HTR-8/SVneo (cell line): Measurements from ENCODE around the gene STXBP1.

ENCODE experiments used
- DNase-seq: peaks from one replicate; pipeline ENCODE4 v3.0.0; 2011; ENCODE audit warnings: low spot score, mixed read lengths; ENCODE audit not compliant: insufficient read length
- FAIRE-seq: peaks from 2 replicates; lab custom pipeline; 2011; peaks lifted over from hg19 to GRCh38; lab: Jason Lieb, UNC

The STXBP1 gene

GRCh38 chr9:127682351-127683136, 70.5 kb downstream of the STXBP1 start:
- FAIRE-seq (no peak), DNase-seq (no peak)

DNA sequence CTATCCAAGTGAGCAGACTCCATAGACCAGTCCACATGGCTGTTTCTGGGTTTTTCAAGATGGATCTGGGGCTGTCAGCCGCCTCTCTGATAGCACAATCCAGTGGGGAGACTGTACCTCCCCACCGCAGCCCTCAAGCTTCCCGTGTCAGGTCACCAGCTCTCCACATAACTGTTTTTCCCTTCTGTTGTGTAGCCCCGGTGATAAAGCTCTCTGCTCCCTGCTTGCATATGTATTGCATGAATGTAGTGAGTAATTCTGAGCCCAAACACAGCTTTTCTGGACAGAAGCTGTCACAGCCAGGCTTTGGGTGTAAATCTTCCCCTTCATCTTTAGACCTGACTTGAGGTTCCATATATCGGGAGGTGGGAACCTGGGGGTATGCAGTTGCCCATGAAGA, 71.6 kb downstream of the STXBP1 start:
- DNase-seq (no peak), FAIRE-seq (no peak)

DNA sequence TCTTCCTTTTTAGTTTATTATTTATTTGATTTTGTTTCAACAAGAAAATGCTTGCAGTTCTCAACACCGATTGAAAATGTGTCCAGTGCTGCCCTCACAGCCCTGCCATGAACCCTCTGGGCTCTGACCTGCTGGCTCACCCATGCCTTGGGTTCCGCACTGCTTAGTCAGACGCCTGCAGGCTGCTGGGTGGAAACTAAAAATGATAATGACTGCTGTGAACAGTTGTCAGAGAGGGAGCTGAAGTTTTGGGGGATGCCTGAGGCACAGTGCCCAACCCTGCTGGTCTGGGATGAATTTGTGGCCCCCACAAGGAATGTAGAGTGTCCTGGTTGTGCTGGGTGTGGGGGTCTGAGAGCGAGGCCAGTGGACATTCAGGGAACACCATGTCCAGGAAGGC, 72.5 kb downstream of the STXBP1 start:
- DNase-seq (peak; percentile 70), FAIRE-seq (no peak)

DNA sequence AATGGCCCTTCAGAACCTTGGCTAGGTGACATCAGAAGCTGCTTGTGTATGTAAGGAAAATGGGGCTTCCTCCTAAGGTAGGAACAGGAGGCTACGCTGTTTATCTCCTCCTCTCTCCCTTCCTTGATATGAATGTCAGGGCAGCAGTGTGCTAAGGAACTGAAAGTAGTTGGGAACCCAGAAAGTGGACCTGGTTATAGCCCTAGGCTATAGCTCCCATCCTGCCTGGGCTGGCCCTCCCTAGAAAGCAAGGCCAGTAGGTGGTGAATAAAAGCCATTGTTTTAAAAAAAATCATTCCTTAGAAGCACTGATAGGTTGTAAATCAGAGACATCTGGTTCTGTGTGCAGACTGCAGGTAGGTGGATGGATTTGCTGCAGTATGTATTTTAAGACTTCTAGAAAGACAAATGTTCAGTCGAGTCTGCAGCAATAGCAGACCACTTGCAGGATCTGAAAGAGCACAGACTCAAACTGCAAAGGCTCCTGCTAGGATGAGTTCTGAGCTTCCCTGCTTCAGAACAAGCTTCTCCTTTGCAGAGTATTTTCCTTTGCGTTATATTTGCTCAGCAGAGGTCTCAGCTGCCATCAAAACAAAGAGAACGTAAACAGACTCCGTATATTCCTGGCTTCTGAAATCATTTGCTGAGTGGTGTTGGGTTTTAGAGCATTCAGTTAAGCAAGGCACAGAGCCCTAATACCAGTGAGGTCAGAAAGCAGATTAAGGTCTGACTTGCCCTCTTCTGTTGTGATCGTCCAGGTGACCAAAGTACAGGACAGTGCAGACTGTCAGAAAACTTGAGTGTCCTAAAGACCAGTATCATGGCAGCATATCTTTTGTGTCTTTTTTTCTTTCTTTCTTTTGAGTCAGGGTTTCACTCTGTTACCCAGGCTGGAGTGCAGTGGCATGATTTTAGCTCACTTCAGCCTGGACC, 74.7 kb downstream of the STXBP1 start:
- no peak for FAIRE-seq

GRCh38 chr9:127689329-127690000, 77.4 kb downstream of the STXBP1 start:
- no peak for FAIRE-seq
- DNase-seq: no peak

More for the DNA sequence above, 74.7 kb downstream of the STXBP1 start:
- DNase-seq: no peak

DNA sequence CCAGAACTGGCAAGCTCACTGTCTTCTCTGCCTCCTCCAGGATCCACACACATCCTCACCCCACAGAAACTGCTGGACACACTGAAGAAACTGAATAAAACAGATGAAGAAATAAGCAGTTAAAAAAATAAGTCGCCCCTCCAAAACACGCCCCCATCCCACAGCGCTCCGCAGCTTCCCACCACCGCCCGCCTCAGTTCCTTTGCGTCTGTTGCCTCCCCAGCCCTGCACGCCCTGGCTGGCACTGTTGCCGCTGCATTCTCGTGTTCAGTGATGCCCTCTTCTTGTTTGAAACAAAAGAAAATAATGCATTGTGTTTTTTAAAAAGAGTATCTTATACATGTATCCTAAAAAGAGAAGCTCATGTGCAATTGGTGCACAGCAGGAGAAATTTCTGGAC, 78.7 kb downstream of the STXBP1 start:
- DNase-seq (no peak), FAIRE-seq (no peak)

GRCh38 chr9:127692071-127692470, 80.0 kb downstream of the STXBP1 start:
- FAIRE-seq (no peak), DNase-seq (no peak)

GRCh38 chr9:127693143-127693542, 81.1 kb downstream of the STXBP1 start:
- FAIRE-seq (no peak), DNase-seq (no peak)

DNA sequence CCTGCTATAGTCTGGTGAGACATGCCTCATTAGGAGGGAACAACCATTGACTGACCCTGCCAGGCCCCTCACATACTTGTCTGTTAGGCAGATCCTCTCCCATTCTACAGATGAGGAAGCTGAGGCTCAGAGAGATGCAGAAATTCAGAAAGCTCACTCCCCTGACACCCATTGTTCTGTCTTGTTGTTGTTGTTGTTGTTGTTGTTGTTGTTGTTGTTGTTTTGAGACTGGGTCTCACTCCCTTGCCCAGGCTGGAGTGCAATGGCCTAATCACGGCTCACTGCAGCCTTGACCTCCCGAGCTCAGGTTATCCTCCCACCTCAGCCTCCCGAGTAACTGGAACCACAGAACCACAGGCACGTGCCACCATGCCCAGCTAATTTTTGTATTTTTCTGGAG, 81.6 kb downstream of the STXBP1 start:
- FAIRE-seq: no peak

DNA sequence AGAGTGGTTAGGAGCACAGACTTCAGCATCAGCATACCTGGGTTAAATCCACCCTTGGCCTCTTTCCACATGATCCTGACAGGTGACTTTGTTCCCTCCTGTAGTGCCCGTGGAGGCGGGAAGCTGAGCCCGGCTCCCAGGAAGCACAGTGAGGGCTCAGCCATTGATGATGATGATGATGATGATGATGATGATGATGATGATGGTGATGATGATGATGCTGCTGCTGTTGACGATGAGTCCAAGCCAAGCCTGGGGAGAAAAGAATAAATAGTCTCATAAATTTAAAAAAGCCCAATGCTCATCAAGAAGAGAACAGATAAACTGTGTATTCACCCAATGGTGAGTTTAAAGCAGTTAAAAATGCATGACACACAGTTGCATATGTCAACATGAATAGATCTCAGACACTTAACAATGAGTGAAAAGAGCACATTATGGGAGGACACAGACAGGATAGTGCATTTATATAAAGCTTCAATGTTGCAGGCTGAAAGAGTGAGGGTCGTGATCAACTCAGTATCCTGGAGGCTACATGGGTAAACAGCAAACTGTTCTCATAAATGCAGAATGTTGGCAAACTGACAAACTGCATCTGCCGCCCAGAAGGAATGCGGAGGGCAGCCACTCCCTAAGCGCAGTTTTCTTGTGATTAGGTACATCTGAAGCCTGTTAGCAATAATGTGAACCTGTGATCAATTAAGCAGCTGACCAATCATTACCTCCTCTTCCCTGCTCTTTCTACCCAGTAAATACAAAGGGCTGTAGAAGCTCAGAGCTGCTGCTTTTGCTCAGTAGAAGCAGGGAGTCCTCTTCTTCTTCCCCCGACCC, 83.0 kb downstream of the STXBP1 start:
- no peak for DNase-seq

More for the DNA sequence above, 81.6 kb downstream of the STXBP1 start:
- DNase-seq: no peak

DNA sequence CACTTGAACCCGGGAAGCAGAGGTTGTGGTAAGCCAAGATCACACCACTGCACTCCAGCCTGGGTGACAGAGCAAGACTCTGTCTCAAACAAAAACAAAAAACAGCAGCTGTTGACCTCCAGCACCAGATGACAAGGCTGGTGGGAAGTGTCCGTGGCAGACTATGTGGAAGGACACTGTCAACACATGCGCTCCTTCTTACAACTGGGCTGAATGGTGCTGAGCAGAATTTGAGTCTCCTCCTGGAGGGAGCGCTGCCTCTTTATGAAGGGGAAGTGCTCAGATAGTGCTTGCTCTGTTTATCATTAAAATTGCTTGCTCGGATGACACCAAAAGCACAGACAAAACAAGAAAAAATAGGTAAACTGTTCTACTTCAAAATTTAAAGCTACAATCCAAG, 85.5 kb downstream of the STXBP1 start:
- FAIRE-seq (no peak), DNase-seq (no peak)

More for the DNA sequence above, 83.0 kb downstream of the STXBP1 start:
- no peak for FAIRE-seq

DNA sequence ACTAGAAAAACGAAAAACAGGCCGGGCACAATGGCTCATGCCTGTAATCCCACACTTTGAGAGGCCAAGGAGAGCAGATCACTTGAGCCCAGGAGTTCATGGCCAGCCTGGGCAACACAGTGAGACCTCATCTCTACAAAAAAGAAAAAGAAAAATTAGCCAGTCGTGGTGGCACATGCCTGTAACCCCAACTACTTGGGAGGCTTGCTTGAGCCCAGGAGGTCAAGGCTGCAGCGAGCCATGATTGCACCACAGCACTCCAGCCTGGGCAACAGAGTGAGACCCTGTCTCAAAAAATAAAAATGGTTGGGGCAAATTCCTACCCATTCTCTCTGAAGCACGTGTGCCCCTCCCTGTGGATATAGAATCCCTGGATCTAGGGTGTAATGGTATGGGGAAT, 86.3 kb downstream of the STXBP1 start:
- no peak for DNase-seq
- no peak for FAIRE-seq

DNA sequence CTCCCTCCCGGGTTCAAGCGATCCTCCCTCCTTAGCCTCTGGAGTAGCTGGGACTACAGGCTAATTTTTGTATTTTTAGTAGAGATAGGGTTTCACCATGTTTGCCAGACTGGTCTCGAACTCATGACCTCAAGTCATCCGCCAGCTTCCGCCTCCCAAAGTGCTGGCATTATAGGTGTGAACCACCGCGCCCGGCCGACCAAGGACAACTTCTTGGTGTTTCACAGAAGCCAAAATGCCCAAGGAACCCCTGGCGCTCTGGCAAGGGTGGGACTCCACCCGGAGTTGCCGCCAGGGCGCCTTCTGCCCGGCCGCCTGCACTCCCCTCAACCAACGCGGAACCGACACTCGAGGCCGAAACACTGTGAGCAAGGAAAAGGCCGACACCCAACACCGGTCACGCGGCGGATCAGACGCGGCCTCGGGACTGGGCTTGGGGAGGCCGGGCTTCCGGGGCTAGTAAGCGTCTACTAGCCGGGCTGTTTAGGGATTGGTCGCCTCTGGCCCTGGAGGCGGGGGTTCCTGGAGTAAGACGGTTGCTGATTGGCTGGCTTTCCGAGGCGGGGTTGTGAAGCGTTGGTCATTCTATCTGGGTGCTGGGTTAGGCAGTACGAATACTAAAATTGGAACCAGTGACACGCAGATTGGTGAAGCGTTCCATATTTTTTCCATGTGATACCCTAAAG, 87.1 kb downstream of the STXBP1 start:
- no peak for FAIRE-seq
- DNase-seq: peak; percentile 72

DNA sequence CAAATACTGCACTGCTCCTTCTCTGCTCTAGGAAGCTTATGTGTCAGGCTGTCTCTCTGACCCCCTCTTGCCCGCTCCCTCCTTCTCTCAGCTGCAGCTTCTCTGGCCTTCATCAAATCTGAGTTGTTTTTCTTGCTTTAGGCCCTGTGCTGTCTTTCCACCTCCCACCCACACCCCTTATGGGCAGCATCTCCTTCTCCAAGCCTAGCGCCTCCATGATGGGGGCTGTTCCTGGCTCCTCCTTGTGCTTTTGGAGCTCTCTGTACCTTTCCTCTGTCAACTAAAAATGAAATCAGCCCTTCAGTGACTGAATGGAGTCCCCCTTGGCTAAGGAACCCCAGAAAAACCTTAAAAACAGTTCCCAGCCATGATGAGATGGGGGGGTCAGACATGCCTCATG, 88.1 kb downstream of the STXBP1 start:
- no peak for DNase-seq
- no peak for FAIRE-seq

DNA sequence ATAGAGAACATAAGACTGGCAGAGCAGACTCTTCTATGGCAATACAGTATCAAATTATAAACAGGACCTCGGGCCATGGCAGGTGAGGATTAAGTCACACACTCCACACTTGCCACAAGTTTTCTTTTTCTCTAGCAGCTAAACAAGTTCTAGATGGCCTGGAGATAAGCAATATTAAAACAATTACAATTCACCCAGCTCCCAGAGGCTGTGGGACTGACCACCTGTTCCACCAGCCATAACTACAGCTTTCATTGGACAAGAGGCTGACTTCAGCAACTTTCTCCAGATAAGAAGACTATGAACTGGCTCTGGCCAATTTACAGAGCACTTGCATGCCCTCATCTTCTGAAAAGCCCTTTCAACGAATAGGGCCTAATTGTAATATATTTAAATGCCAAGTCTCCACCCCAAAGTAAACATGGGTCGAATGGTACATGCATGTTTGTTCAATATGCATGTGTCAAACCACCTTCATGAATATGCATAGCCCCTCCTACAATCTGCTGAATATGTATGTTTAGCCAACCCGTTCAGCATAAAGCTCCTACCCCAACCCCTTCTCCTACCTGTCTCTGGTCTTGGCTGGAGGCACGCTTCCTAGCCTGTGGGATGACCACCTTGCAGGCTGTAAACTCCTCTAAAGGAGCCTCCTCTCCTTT, 88.6 kb downstream of the STXBP1 start:
- FAIRE-seq (no peak), DNase-seq (no peak)

GRCh38 chr9:127703289-127703946, 91.3 kb downstream of the STXBP1 start:
- FAIRE-seq (no peak), DNase-seq (no peak)

DNA sequence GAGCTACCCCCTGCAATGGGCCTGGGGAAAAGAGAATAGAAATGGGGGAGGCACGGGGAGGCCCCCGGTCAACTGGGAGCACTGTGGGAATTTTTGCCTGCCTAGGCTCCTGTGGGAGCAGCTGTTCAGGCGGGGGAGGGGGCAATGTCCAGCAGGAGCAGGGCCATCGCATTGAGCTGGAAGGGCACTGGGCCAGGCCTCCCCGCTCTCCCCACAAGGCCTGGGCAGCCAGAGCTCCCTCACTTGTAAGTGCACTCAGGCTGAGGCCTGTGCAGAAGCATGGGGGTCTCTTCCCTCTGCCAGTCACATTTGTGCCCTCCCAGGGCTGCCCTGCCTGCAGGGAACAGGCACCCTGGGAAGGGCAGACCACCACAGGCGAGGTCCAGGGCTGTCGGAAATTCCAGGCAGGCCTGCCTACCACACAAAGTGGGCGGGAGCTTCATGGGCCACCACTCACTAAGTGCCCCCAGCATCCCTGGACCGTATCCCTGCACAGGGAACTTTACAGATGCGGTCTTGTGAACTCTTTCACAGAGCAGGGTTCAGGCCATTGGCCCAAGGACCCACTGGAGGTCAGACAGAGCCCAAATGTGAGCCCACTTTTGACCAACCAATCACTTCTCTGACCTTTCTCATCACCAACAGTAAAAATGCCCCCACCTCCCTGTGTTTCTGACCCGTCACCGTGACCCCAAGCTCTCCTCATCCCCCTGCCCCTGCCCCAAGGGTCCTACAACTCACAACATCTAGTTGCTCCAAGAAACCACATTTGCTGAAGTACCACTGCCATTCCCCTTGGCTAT, 93.7 kb downstream of the STXBP1 start:
- FAIRE-seq (no peak), DNase-seq (no peak)
